IgD-negative memory B cell (primary cell): Measurements from ENCODE around the gene ROBO1. TPM values are rescaled to one million over a fixed set of nuclear protein-coding genes. Genes with fewer than 3 reads are reported as not detected.
"Not testable (repeated sequence)": the region's sequence is repeated elsewhere in the genome, so short reads cannot be mapped to it uniquely, and the experiment has no call there.

Source experiments
- H3K27ac Mint-ChIP-seq, 3 donors: one replicate each; pipeline ENCODE4 v1.8.0; 2020 to 2022; ENCODE audit warnings: mild to moderate bottlenecking in 3 of 3, mixed read lengths in 3 of 3, moderate library complexity in 1 of 3
- H3K27me3 Mint-ChIP-seq: one replicate; pipeline ENCODE4 v1.8.0; 2021; ENCODE audit warnings: mixed read lengths
- H3K36me3 Mint-ChIP-seq: one replicate; pipeline ENCODE4 v1.8.0; 2020; ENCODE audit warnings: mild to moderate bottlenecking, mixed read lengths
- H3K4me1 Mint-ChIP-seq, 3 donors: one replicate each; pipeline ENCODE4 v1.8.0; 2020 to 2022; ENCODE audit warnings: mixed read lengths in 3 of 3, mild to moderate bottlenecking in 1 of 3
- H3K4me3 Mint-ChIP-seq, 4 donors: one replicate each; pipeline ENCODE4 v1.8.0; 2020 to 2022; ENCODE audit warnings: mild to moderate bottlenecking in 4 of 4, mixed read lengths in 4 of 4, moderate library complexity in 3 of 4
- H3K9me3 Mint-ChIP-seq, 3 donors: one replicate each; pipeline ENCODE4 v1.8.0; 2020 to 2021; ENCODE audit warnings: mixed read lengths in 3 of 3, mild to moderate bottlenecking in 1 of 3
- polyA plus RNA-seq: library from polyadenylated mRNA; unstranded; fragments of 300-500 nt; fragmentation: Illumina TruSeq; gene quantifications from one replicate; pipeline ENCODE4 v1.2.3, GENCODE V29; 2021

ROBO1 gene
- polyA plus RNA-seq, 1 donor from 2014 or later: 2.3 TPM

GRCh38 chr3:79173259-79173658 is 594.5 kb downstream of the ROBO1 start:
- H3K27me3 Mint-ChIP-seq, H3K4me1 Mint-ChIP-seq, H3K4me3 Mint-ChIP-seq, H3K27ac Mint-ChIP-seq, H3K9me3 Mint-ChIP-seq, H3K36me3 Mint-ChIP-seq: not testable (repeated sequence)

GRCh38 chr3:79172241-79172640 is 595.6 kb downstream of the ROBO1 start:
- H3K27ac Mint-ChIP-seq: no peak overlapping the region
- H3K9me3 Mint-ChIP-seq: peaks cover 0 to 6% (median 4%) of the 10 kb centered on the region in 3 donors
- no peaks in the 10 kb centered on the region for H3K4me1 Mint-ChIP-seq
- no peak overlapping the region for H3K4me3 Mint-ChIP-seq
- H3K27me3 Mint-ChIP-seq: no peaks in the 10 kb centered on the region
- H3K36me3 Mint-ChIP-seq: no peaks in the 10 kb centered on the region

- Mint-ChIP-seq H3K36me3 (no peaks in the 10 kb centered on the region), H3K4me3 (no peak overlapping the region), H3K4me1 (no peaks in the 10 kb centered on the region), H3K9me3 (peaks cover under 1 to 8% (median 8%) of the 10 kb centered on the region in 3 donors), H3K27me3 (no peaks in the 10 kb centered on the region), H3K27ac (no peak overlapping the region)
These were observed 597.8 kb downstream of the ROBO1 start for GRCh38 chr3:79170021-79170420.

- no peaks in the 10 kb centered on the region for H3K4me1 Mint-ChIP-seq
- no peaks in the 10 kb centered on the region for H3K36me3 Mint-ChIP-seq
- no peak overlapping the region for H3K27ac Mint-ChIP-seq
- H3K9me3 Mint-ChIP-seq: peaks cover 3 to 11% (median 10%) of the 10 kb centered on the region in 3 donors
- H3K4me3 Mint-ChIP-seq: no peak overlapping the region
- H3K27me3 Mint-ChIP-seq: no peaks in the 10 kb centered on the region
These were observed 600.0 kb downstream of the ROBO1 start for GRCh38 chr3:79167651-79168416.

GRCh38 chr3:79162653-79163052 is 605.1 kb downstream of the ROBO1 start:
- no peaks in the 10 kb centered on the region for H3K36me3 Mint-ChIP-seq
- no peak overlapping the region for H3K4me3 Mint-ChIP-seq
- H3K27ac Mint-ChIP-seq: no peak overlapping the region
- H3K27me3 Mint-ChIP-seq: no peaks in the 10 kb centered on the region
- H3K9me3 Mint-ChIP-seq: peaks cover 3 to 8% (median 8%) of the 10 kb centered on the region in 3 donors
- H3K4me1 Mint-ChIP-seq: peaks cover 0 to 2% (median 0%) of the 10 kb centered on the region in 3 donors

- peaks cover 3 to 8% (median 6%) of the 10 kb centered on the region in 3 donors for H3K9me3 Mint-ChIP-seq
- H3K36me3 Mint-ChIP-seq: no peaks in the 10 kb centered on the region
- no peak overlapping the region for H3K27ac Mint-ChIP-seq
- H3K4me1 Mint-ChIP-seq: peaks cover 0 to 2% (median 0%) of the 10 kb centered on the region in 3 donors
- H3K27me3 Mint-ChIP-seq: no peaks in the 10 kb centered on the region
- H3K4me3 Mint-ChIP-seq: no peak overlapping the region
These were observed 605.9 kb downstream of the ROBO1 start for GRCh38 chr3:79161941-79162340.

GRCh38 chr3:79160421-79160820 is 607.4 kb downstream of the ROBO1 start:
- peaks cover 0 to 2% (median 0%) of the 10 kb centered on the region in 3 donors for H3K4me1 Mint-ChIP-seq
- peaks cover 3 to 6% (median 4%) of the 10 kb centered on the region in 3 donors for H3K9me3 Mint-ChIP-seq
- H3K27ac Mint-ChIP-seq: no peak overlapping the region
- no peaks in the 10 kb centered on the region for H3K27me3 Mint-ChIP-seq
- H3K36me3 Mint-ChIP-seq: no peaks in the 10 kb centered on the region
- H3K4me3 Mint-ChIP-seq: no peak overlapping the region

GRCh38 chr3:79159736-79160135 is 608.1 kb downstream of the ROBO1 start:
- no peak overlapping the region for H3K27ac Mint-ChIP-seq
- H3K9me3 Mint-ChIP-seq: peaks cover 2 to 4% (median 4%) of the 10 kb centered on the region in 3 donors
- no peaks in the 10 kb centered on the region for H3K36me3 Mint-ChIP-seq
- no peak overlapping the region for H3K4me3 Mint-ChIP-seq
- peaks cover 0 to 2% (median 0%) of the 10 kb centered on the region in 3 donors for H3K4me1 Mint-ChIP-seq
- no peaks in the 10 kb centered on the region for H3K27me3 Mint-ChIP-seq

GRCh38 chr3:79157191-79157590 is 610.6 kb downstream of the ROBO1 start:
- H3K9me3 Mint-ChIP-seq: peaks cover 0 to 2% (median 1%) of the 10 kb centered on the region in 3 donors
- H3K36me3 Mint-ChIP-seq: no peaks in the 10 kb centered on the region
- H3K27me3 Mint-ChIP-seq: no peaks in the 10 kb centered on the region
- peaks cover 0 to 2% (median 0%) of the 10 kb centered on the region in 3 donors for H3K4me1 Mint-ChIP-seq
- no peak overlapping the region for H3K4me3 Mint-ChIP-seq
- no peak overlapping the region for H3K27ac Mint-ChIP-seq

- no peaks in the 10 kb centered on the region for H3K36me3 Mint-ChIP-seq
- no peaks in the 10 kb centered on the region for H3K27me3 Mint-ChIP-seq
- no peak overlapping the region for H3K27ac Mint-ChIP-seq
- H3K4me3 Mint-ChIP-seq: no peak overlapping the region
- H3K9me3 Mint-ChIP-seq: peaks cover 0 to 4% (median 3%) of the 10 kb centered on the region in 3 donors
- no peaks in the 10 kb centered on the region for H3K4me1 Mint-ChIP-seq
These were observed 612.9 kb downstream of the ROBO1 start for GRCh38 chr3:79154865-79155264.

GRCh38 chr3:79148786-79149185 is 619.0 kb downstream of the ROBO1 start:
- Mint-ChIP-seq H3K4me1 (no peaks in the 10 kb centered on the region), H3K4me3 (no peak overlapping the region), H3K27me3 (no peaks in the 10 kb centered on the region), H3K9me3 (peaks cover 1 to 4% (median 2%) of the 10 kb centered on the region in 3 donors), H3K36me3 (no peaks in the 10 kb centered on the region), H3K27ac (no peak overlapping the region)

GRCh38 chr3:79146024-79146423 is 621.8 kb downstream of the ROBO1 start:
- no peaks in the 10 kb centered on the region for H3K27me3 Mint-ChIP-seq
- H3K9me3 Mint-ChIP-seq: peaks cover 0 to 3% (median 1%) of the 10 kb centered on the region in 3 donors
- H3K4me1 Mint-ChIP-seq: no peaks in the 10 kb centered on the region
- no peaks in the 10 kb centered on the region for H3K36me3 Mint-ChIP-seq
- no peak overlapping the region for H3K4me3 Mint-ChIP-seq
- H3K27ac Mint-ChIP-seq: no peak overlapping the region

GRCh38 chr3:79140708-79141107 is 627.1 kb downstream of the ROBO1 start:
- Mint-ChIP-seq H3K9me3 (peaks cover 1 to 5% (median 3%) of the 10 kb centered on the region in 3 donors), H3K27ac (no peak overlapping the region), H3K27me3 (no peaks in the 10 kb centered on the region), H3K4me1 (no peaks in the 10 kb centered on the region), H3K4me3 (no peak overlapping the region), H3K36me3 (no peaks in the 10 kb centered on the region)

- Mint-ChIP-seq H3K27ac (no peak overlapping the region), H3K36me3 (no peaks in the 10 kb centered on the region), H3K9me3 (peaks cover 1 to 5% (median 3%) of the 10 kb centered on the region in 3 donors), H3K4me3 (no peak overlapping the region), H3K4me1 (no peaks in the 10 kb centered on the region), H3K27me3 (no peaks in the 10 kb centered on the region)
These were observed 628.3 kb downstream of the ROBO1 start for GRCh38 chr3:79139395-79140068.

GRCh38 chr3:79125313-79125984 is 642.3 kb downstream of the ROBO1 start:
- no peaks in the 10 kb centered on the region for H3K4me1 Mint-ChIP-seq
- no peaks in the 10 kb centered on the region for H3K27me3 Mint-ChIP-seq
- no peak overlapping the region for H3K4me3 Mint-ChIP-seq
- no peaks in the 10 kb centered on the region for H3K36me3 Mint-ChIP-seq
- no peak overlapping the region for H3K27ac Mint-ChIP-seq
- H3K9me3 Mint-ChIP-seq: peaks cover 0 to 6% (median 3%) of the 10 kb centered on the region in 3 donors
